Stimulated activated CD4-positive, alpha-beta T cell treated with anti-CD3 and anti-CD28 coated beads, TNF-alpha, amount 100 ng/mL, for 24 hours (primary cell): ENCODE measurements around the gene TNFSF4.
"Not testable (repeated sequence)": the region's sequence is repeated elsewhere in the genome, so short reads cannot be mapped to it uniquely, and the experiment has no call there.

Source experiments
- DNase-seq, 3 experiments: peaks; one replicate each; pipeline ENCODE4 v3.0.0-alpha.2; 2020; ENCODE audit warnings: low read depth in 3 of 3

TNFSF4 gene

DNA sequence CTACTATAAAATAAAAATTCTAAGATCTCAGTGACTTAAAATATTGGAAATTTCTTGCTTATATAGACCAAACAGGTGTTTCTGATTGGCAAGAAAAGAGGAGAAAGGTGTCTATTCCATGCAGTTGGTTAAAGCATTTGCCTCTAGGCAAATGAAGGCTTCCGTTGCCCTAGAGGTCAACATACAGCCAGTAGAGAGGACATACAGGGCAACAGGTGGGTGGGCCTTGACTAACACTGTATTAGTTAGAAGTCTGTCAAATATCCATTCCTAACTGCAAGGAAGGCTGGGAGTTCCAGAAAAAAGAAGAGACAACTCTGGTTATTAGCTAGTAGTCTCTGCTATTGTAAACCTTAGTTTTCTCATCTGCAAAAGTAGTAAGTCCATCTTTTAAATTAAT lies 43.0 kb downstream of the TNFSF4 start:
- DNase-seq, result no peak

DNA sequence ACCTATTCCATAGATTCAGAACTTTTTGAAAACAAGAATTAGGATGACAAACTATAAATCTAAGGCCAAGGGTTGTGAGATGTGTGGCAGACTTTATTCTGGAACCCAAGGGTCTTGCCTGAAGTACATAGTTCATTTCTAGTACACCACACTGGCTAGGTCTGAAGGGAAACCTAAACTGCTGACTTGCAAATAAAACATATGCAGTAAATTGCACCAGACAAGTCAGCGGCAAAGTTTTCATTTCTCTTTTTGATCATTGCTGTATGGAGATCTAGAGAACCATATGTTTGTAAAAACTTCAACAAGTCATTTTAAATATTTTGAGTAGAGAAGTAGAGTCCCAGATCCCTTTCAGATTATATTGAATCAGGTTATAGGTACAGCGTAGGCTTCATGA lies 43.9 kb downstream of the TNFSF4 start:
- no peak for DNase-seq

DNA sequence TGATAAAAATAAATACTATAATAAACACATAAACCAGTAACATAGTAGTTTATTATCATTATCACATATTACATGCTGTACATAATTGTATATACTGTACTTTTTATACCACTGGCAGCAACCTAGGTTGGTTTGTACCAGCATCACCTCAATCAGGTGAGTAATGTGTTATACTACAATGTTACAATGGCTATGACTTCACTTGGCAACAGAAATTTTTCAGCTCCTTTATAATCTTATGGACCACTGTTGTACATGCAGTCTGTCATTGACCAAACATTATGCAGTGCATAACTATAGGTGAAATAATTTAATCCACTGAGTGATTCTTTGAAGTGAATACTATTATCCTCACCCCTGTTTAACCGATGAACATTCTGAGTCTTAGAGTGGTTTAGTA lies 44.5 kb downstream of the TNFSF4 start:
- no peak for DNase-seq

DNA sequence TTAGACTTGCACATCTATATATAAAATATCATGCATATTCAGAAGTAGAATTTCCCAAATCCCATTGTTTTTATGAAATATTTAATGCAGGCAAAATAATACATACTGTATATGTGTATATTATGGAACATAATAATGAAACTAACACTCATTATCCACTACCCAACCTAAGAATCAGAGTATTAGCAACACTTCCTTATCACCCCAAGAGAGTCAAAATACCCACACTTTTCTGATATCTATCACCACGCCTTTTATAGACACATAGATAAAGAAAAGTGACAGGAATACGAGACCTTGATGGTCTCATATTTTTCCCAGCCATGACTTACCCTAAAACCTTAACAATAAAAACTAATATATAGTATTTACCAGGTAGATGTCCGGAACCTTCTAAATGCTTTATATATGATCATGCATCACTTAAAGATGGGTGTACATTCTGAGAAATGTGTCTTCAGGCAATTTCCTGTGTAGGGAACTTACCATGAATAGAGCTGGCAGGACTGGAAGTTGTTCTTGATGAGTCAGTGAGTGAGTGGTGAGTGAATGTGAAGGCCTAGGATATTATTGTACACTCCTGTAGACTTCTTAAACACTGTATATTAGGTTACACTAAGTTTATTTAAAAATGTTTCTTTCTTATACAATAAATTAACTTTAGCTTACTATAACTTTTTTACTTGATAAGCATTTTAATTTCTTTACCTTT lies 45.5 kb downstream of the TNFSF4 start:
- no peak for DNase-seq

DNA sequence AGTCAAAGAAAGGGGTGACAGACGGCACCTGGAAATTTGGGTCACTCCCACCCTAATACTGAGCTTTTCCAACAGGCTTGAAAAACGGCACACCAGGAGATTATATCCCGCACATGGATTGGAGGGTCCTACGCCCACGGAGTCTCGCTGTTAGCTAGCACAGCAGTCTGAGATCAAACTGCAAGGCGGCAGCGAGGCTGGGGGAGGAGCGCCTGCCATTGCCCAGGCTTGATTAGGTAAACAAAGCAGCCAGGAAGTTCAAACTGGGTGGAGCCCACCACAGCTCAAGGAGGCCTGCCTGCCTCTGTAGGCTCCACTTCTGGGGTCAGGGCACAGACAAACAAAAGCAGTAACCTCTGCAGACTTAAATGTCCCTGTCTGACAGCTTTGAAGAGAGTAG lies 53.2 kb downstream of the TNFSF4 start:
- DNase-seq, result not testable (repeated sequence)

DNA sequence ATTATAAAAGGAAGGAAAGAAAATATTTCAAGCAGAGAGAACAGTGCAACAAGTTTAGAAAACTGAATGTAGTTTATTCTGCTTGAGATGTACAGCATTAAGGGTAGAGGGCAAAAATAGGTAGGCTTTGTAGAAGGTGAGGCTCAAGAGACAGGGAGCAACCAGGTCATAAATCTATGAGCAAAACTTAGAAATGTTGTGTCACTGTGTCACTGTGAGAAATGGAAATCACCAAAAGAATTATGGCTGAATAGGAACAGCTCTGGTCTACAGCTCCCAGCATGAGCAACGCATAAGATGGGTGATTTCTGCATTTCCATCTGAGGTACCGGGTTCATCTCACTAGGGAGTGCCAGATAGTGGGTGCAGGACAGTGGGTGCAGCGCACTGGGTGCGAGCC lies 53.6 kb downstream of the TNFSF4 start:
- no peak for DNase-seq

DNA sequence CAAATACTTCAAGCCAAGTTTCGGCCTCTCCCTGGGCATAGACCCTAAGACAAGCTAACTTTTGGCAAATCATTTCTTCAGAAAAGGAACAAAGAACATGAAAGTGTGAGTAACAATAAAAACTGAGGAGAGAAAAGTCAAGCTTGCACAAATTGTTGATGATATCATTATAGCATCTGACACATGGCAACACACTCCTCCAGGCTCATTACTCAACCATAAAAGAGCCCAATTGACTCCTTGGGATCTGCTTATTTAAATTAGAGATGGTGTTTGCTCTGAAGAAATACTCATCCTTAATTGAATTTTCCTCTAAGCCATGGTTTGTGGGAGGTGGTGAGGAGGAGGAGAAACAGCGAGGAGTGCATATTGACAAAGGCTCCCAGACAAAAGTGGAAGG lies 54.5 kb downstream of the TNFSF4 start:
- no peak for DNase-seq

DNA sequence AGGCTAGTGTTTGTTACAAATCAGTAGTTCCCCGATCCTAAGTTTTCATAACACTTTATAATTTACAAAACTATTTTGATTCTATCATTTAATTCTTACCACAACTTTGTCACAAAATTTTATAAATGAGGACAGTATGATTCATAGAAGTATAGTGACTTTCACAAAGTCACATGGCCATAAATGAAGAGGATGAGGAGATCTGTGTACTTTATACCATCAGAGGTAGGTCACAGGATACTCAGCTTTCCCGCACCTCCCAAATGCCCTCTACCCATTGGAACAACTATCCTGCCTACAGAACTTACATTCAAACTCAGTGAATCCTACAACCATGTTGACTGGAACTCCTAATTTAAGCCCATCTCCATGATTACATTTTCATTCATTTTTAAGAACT lies 56.3 kb downstream of the TNFSF4 start:
- no peak for DNase-seq

DNA sequence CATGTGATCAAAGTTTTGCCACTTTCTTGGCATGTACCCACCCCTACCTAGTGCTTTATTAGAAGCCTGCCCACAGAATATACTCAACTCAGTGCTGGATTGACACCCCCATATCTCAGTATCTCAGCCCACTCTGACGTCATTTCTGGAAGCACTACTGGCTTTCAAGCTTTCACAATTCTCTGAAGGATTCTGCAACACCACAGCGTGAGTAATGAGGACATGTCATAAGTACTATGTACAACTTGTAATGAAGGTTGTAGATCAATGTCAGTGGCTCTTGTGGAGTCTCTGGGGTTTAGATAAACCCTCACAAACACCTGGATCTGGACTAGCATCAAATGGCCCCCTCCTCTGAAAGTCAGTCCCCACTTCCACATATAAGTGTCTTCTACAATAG lies 57.2 kb downstream of the TNFSF4 start:
- DNase-seq, result no peak

DNA sequence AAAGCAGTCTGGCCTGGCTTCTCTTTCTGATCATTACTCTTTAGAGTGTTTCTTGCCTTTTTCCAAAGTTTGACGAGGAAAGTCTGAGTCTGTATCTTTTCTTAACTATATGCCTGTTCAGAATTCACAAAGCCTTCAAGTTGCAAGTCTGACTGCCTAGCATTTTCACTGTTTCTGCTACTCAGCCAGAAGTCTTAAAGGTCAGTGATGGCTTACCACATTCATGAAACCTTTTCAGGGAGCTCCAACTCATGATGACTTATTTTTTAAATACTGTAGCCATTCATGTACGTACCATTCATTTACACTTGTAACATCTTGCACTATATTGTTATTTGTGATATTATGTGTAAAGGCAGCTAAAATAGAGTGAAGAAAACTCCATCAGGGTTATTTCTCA lies 58.2 kb downstream of the TNFSF4 start:
- no peak for DNase-seq

DNA sequence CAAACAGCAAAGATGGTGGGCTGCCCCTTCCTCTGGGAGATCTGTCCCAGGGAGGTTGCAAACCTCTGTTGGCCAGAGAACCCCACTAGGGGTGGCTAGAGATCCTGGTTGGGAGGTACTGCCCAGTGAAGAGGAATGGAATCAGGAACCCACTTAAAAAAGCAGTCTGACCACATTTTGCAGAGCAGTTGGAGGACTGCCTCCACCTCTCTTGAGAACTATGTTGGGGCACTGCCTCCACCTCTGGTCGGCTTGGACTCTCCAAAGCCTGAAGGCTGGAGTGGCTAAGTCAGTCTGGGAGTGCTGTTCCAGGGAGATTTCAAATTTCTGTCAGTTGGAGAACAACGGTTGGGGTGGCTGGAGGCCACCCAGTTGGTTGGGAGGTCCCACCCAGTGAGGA lies 58.6 kb downstream of the TNFSF4 start:
- no peak for DNase-seq

DNA sequence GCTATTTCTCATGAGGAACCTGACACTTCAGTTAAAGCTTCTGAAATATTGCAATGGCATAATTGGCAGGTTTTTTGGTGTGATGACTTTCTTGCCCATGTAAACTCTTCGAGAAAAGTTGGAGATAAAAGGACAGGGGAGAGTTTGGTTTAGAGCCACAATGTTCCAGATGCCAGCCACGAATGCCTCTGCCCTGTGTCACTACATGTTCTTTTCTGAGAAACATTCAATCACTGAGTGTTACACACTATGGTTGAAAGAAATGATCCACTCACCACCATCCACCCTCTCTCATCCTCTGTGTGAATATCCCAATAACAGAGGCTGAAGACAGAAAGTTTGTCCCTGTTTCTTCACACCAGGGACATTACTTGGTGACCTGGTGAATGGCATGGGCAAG lies 66.4 kb downstream of the TNFSF4 start:
- no peak for DNase-seq

DNA sequence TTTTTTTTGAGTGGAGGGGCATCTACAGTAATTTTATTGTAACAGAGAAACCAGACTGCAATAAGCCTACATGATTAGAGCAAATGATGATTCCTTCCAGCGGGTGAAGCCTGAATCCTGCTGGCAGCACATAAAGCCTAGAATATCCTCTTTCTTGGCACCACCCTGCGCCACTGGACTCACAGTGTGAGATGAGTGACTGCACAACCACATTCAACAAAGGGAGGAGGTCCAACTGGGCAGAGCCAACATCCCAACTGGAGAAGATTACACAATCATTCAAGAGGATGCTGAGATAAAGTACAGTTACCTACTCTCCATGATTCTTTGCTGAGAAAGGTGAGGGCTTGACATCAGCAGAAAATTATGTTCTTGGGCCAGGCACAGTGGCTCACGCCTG lies 67.4 kb downstream of the TNFSF4 start:
- no peak for DNase-seq

DNA sequence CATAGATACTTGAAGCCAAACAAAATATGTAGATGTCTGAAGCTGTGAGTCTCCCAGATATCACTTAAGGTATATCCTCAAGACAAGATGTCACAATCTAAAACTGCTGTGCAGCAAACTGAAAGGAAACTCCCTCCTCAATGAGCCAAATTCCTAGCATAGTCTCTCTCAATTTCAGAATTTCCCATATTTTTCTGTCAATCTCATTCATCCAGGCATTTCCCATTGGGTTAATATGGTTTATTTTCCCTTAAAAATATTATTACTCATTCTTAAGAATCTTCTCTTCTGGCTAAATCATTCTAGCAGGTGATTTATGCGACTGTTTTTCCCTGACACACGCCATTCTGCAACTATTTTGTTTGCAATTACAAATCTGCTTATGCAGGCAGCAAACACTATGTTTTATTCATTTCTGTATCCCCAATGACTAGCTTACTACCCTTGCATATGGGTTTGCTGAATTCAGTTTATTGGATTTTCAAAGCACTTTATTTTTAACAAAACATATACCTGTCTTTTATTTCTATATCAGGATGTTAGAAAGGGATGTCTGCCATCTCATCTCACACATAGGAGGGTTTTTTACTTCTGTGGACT lies 69.9 kb downstream of the TNFSF4 start:
- no peak for DNase-seq

DNA sequence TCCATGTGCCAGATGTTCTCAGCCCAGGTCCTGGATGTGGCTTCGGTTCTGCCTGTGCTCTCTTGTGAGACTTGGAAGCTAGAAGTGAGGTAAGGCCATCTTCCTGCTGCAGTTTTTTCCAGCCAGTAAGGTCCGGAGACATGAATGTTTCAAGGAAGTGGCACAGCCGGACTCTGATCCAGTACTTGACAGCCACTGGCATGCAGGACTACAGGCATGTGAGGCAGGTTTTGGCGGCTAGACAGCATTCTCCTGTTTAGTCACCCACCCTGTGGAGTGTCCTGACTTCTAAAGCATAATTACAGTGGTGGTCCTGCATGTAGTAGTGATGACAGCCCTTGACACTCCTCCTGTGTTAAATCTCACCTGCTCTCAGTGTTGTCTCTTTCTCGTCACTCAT lies 72.3 kb downstream of the TNFSF4 start:
- DNase-seq, result no peak

DNA sequence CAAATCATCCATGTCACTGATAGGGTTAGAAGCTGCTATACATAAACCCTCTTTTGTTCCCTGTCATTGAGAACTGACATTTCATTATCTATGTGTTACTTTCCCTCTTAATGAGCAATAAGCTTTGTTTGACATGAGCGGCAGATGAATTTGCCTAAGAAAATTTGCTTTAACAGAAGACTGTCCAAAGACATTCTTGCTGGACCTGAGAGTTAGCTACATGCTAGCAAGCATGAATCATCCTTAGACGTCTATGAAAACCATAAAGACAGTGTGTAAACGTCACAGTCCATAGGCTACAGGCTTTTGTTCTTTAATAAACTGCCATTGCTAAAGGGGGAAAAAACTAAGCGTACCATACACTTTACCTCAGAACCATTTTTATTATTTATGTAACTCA lies 73.1 kb downstream of the TNFSF4 start:
- no peak for DNase-seq
